ENCODE measurements around the gene PPP1R16B. TPM values are rescaled to one million over a fixed set of nuclear protein-coding genes. Genes with fewer than 3 reads are reported as not detected.

PPP1R16B gene
- total RNA-seq, 6 donors from 2014 or later = 7.4 to 16.8 (median 8.8) TPM

- no peak overlapping the region for H3K27ac ChIP-seq
- no peak for DNase-seq
- H3K9me3 ChIP-seq = no peaks in the 10 kb centered on the region
- H3K27me3 ChIP-seq = no peaks in the 10 kb centered on the region
- H3K36me3 ChIP-seq = no peaks in the 10 kb centered on the region
- ATAC-seq (ENCODE audit: low FRiP score in 2 of 2) = no peak
- no peak overlapping the region for H3K4me3 ChIP-seq
- H3K4me1 ChIP-seq = peaks cover 7 to 16% (median 12%) of the 10 kb centered on the region in 4 donors
- WGBS, 2 donors = 74 to 83% methylated on average over 8 to 9 of the region's 9 CpGs
- TF ChIP-seq CTCF (IDR thresholded peaks at IDR 0.05) (no peak), POLR2AphosphoS5 (IDR thresholded peaks at IDR 0.05) (no peak), POLR2A (IDR thresholded peaks at IDR 0.05) (no peak), EP300 (IDR thresholded peaks at IDR 0.05) (no peak)
Measured at GRCh38 chr20:38895098-38895949, 89.8 kb downstream of the PPP1R16B start.

- DNase-seq = no peak
Measured at GRCh38 chr20:38896009-38896594, 90.6 kb downstream of the PPP1R16B start.

DNA sequence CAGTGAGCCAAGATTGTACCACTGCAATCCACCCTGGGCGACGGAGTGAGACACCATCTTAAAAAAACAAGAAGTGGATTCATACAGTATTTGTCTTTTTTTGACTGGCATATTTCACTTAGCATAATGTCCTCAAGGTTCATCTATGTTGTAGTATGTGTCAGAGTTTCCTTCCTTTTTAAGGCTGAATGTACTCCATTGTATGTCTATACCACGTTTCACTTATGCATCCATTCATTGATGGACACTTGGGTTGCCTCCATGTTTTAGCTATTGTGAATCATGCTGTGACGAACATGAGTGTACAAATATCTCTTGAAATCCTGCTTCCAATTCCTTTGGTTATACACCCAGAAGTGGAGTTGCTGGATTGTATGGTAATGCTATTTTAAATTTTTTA is 91.8 kb downstream of the PPP1R16B start:
- Histone ChIP-seq H3K4me1 (peaks cover 7 to 16% (median 12%) of the 10 kb centered on the region in 4 donors), H3K9me3 (no peaks in the 10 kb centered on the region), H3K4me3 (no peak overlapping the region), H3K36me3 (peaks cover 0 to 5% (median 0%) of the 10 kb centered on the region in 4 donors), H3K27me3 (no peaks in the 10 kb centered on the region), H3K27ac (no peak overlapping the region)
- no peak for TF ChIP-seq CTCF (IDR thresholded peaks at IDR 0.05)
- no peak for TF ChIP-seq POLR2A (IDR thresholded peaks at IDR 0.05)
- no peak for TF ChIP-seq EP300 (IDR thresholded peaks at IDR 0.05)
- TF ChIP-seq POLR2AphosphoS5 (IDR thresholded peaks at IDR 0.05) = no peak
- DNase-seq (no peak), ATAC-seq (ENCODE audit: low FRiP score in 2 of 2) (no peak)
- WGBS, 2 donors = 87 to 88% methylated on average over 4 of the region's 4 CpGs

More at GRCh38 chr20:38896009-38896594, 90.6 kb downstream of the PPP1R16B start:
- Histone ChIP-seq H3K27ac (no peak overlapping the region), H3K4me3 (no peak overlapping the region), H3K9me3 (no peaks in the 10 kb centered on the region), H3K27me3 (no peaks in the 10 kb centered on the region), H3K36me3 (no peaks in the 10 kb centered on the region), H3K4me1 (peaks cover 7 to 16% (median 12%) of the 10 kb centered on the region in 4 donors)
- no peak for TF ChIP-seq POLR2A (IDR thresholded peaks at IDR 0.05)
- TF ChIP-seq POLR2AphosphoS5 (IDR thresholded peaks at IDR 0.05) = no peak
- TF ChIP-seq EP300 (IDR thresholded peaks at IDR 0.05) = no peak
- no peak for TF ChIP-seq CTCF (IDR thresholded peaks at IDR 0.05)
- no peak for ATAC-seq (ENCODE audit: low FRiP score in 2 of 2)

DNA sequence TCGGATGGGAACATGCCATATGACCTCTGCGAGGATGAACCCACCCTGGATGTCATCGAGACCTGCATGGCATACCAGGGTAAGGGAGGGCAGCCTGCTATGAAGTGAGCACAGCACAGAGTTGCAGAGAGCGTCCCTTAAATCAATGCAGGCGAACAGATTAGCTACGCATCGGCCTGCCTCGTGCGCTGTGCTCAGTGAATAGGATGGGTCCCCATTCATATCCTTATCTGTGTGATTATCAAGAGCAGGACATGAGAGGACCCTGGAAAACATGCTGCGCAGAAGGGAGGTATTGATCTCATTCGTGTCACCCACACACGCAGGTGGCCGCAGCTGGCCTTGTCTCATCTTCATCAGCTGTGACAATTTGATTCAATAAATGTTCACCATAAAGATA is 95.1 kb downstream of the PPP1R16B start:
- ATAC-seq (ENCODE audit: low FRiP score in 2 of 2) (no peak), DNase-seq (no peak)
- peaks cover 0 to 6% (median 3%) of the 10 kb centered on the region in 4 donors for H3K9me3 ChIP-seq
- no peaks in the 10 kb centered on the region for H3K27me3 ChIP-seq
- no peak overlapping the region for H3K27ac ChIP-seq
- H3K36me3 ChIP-seq = peaks cover 0 to 34% (median 3%) of the 10 kb centered on the region in 4 donors
- H3K4me1 ChIP-seq = no peaks in the 10 kb centered on the region
- H3K4me3 ChIP-seq = no peak overlapping the region
- 83 to 89% methylated on average over 10 to 13 of the region's 13 CpGs for WGBS, 2 donors
- TF ChIP-seq EP300 (IDR thresholded peaks at IDR 0.05) = no peak
- TF ChIP-seq CTCF (IDR thresholded peaks at IDR 0.05) = no peak

Measured in upper lobe of left lung (tissue), 6 donors.